ENCODE measurements around the gene MSI2.

Gene MSI2

GRCh38 chr17:57373756-57374155 lies 117.4 kb downstream of the MSI2 start:
- Histone ChIP-seq H4K20me1 (ENCODE audit: control insufficient read depth, insufficient read depth, low read depth, low read length) (peaks cover 9% of the 10 kb centered on the region; the same call in 1 of the 2 replicates), H3K4me3 (ENCODE audit: low read length) (no peak overlapping the region), H3K27ac (ENCODE audit: low read depth, low read length) (no peak overlapping the region), H3K4me2 (ENCODE audit: low read length) (no peak overlapping the region), H3F3A (ENCODE audit: control insufficient read depth, insufficient read depth) (no peaks in the 10 kb centered on the region), H3K79me2 (ENCODE audit: control insufficient read depth, low read length) (peaks cover 49% of the 10 kb centered on the region), H3K9me3 (ENCODE audit: control insufficient read depth, insufficient read depth, low read length) (no peaks in the 10 kb centered on the region), H3K27me3 (ENCODE audit: control insufficient read depth, low read length) (no peaks in the 10 kb centered on the region), H3K9me2 (replicated peaks; ENCODE audit: control insufficient read depth, low read length) (no peaks in the 10 kb centered on the region), H3K4me1 (ENCODE audit: control insufficient read depth, low read length) (peaks cover 4% of the 10 kb centered on the region; the same call in 1 of the 2 replicates), H3K36me3 (ENCODE audit: control insufficient read depth, low read length) (peaks cover 3% of the 10 kb centered on the region; the same call in 1 of the 2 replicates)
- TF ChIP-seq CTCF (IDR thresholded peaks at IDR 0.05; ENCODE audit: low read depth, low read length, poor library complexity, severe bottlenecking) (no peak), EZH2phosphoT487 (IDR thresholded peaks at IDR 0.05; ENCODE audit: borderline replicate concordance, low read length) (no peak)

DNA sequence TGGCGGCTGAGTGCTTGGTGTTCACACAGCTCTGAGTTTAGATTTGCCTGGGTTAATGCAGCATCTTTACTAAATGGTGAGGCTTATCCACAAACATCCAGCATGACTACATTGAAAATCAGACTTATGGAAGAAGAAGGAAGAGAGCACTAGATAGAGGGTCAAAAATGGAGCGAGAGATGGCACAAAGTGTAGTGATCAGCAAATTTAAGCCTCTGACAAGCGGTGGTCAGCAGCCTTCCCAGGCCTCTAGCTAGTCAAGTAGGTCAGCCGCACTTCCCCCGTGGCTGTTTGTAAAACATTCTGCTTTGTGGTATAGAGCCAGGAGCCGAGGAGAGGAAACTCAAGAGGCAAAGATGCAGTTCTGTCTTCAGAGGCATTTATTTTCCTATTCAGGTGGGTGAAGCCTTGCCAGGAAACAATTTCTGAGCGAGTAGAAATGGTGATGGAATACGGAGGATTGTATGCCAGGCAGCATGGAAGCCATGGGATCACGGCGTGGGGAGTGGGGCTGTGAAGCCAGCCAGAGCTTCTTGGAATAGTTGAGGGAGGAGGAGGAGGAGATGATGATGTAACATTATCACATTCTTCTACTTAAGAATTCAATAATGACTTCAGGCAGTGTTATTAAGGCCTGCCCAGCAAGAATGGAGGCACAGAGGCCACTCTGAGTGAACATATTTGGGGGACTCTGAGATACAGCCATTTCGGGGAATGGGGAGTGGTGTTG lies 118.9 kb downstream of the MSI2 start:
- H3K79me2 ChIP-seq (ENCODE audit: control insufficient read depth, low read length): peaks cover 40% of the 10 kb centered on the region
- peaks cover 3% of the 10 kb centered on the region; the same call in 1 of the 2 replicates for H3K4me1 ChIP-seq (ENCODE audit: control insufficient read depth, low read length)
- peaks cover 3% of the 10 kb centered on the region; the same call in 1 of the 2 replicates for H3K36me3 ChIP-seq (ENCODE audit: control insufficient read depth, low read length)
- no peak overlapping the region for H3K27ac ChIP-seq (ENCODE audit: low read depth, low read length)
- H3K9me3 ChIP-seq (ENCODE audit: control insufficient read depth, insufficient read depth, low read length): no peaks in the 10 kb centered on the region
- H3F3A ChIP-seq (ENCODE audit: control insufficient read depth, insufficient read depth): no peaks in the 10 kb centered on the region
- no peaks in the 10 kb centered on the region for H3K27me3 ChIP-seq (ENCODE audit: control insufficient read depth, low read length)
- no peak overlapping the region for H3K4me3 ChIP-seq (ENCODE audit: low read length)
- H3K9me2 ChIP-seq (replicated peaks; ENCODE audit: control insufficient read depth, low read length): no peaks in the 10 kb centered on the region
- no peaks in the 10 kb centered on the region for H4K20me1 ChIP-seq (ENCODE audit: control insufficient read depth, insufficient read depth, low read depth, low read length)
- TF ChIP-seq CTCF (IDR thresholded peaks at IDR 0.05; ENCODE audit: low read depth, low read length, poor library complexity, severe bottlenecking) (no peak), EZH2phosphoT487 (IDR thresholded peaks at IDR 0.05; ENCODE audit: borderline replicate concordance, low read length) (no peak)
- H3K4me2 ChIP-seq (ENCODE audit: low read length): no peak overlapping the region

DNA sequence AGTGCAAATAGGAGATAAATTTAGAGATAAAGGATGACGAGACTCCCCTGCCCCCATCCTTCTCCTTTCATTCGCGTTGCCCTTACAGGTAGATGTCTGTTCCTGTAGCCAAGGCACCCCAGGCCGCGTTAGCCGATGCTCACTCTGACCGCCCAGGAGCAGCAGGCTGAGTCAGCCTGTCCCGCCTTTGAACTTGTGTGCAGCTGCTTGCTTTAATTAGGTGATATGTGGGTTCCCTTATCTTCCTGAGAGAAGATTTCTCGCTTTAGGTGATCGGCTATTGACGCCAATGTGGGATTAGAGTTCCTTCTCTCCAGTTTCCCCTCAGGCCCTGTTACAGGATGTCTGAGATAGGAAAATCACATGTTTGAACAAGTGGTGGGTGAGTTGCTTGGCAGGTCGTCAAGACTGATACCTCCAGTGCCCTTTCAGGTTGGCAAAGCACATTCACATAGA lies 119.5 kb downstream of the MSI2 start:
- peaks cover 3% of the 10 kb centered on the region; the same call in 1 of the 2 replicates for H3K36me3 ChIP-seq (ENCODE audit: control insufficient read depth, low read length)
- peaks cover 41% of the 10 kb centered on the region for H3K79me2 ChIP-seq (ENCODE audit: control insufficient read depth, low read length)
- H4K20me1 ChIP-seq (ENCODE audit: control insufficient read depth, insufficient read depth, low read depth, low read length): no peaks in the 10 kb centered on the region
- TF ChIP-seq EZH2phosphoT487 (IDR thresholded peaks at IDR 0.05; ENCODE audit: borderline replicate concordance, low read length) (no peak), CTCF (IDR thresholded peaks at IDR 0.05; ENCODE audit: low read depth, low read length, poor library complexity, severe bottlenecking) (no peak)
- no peak overlapping the region for H3K27ac ChIP-seq (ENCODE audit: low read depth, low read length)
- H3K4me1 ChIP-seq (ENCODE audit: control insufficient read depth, low read length): peaks cover 3% of the 10 kb centered on the region; the same call in 1 of the 2 replicates
- no peak overlapping the region for H3K4me3 ChIP-seq (ENCODE audit: low read length)
- no peaks in the 10 kb centered on the region for H3F3A ChIP-seq (ENCODE audit: control insufficient read depth, insufficient read depth)
- no peaks in the 10 kb centered on the region for H3K27me3 ChIP-seq (ENCODE audit: control insufficient read depth, low read length)
- no peaks in the 10 kb centered on the region for H3K9me2 ChIP-seq (replicated peaks; ENCODE audit: control insufficient read depth, low read length)
- H3K9me3 ChIP-seq (ENCODE audit: control insufficient read depth, insufficient read depth, low read length): no peaks in the 10 kb centered on the region
- no peak overlapping the region for H3K4me2 ChIP-seq (ENCODE audit: low read length)

Measured in DOHH2 (cell line).